NCI-H2227 (cell line): ENCODE measurements around the gene DYNLT4.
"Not testable (repeated sequence)": the region's sequence is repeated elsewhere in the genome, so short reads cannot be mapped to it uniquely, and the experiment has no call there.

Experiments used
- DNase-seq: peaks from one replicate; lab custom pipeline; 2025; ENCODE audit not compliant: unreplicated experiment; lab: John Stamatoyannopoulos, UW

DYNLT4 gene

GRCh38 chr1:44828841-44829440, 21.8 kb upstream of the DYNLT4 start:
- DNase-seq: no peak

- no peak for DNase-seq
These were observed 21.0 kb upstream of the DYNLT4 start for GRCh38 chr1:44828003-44828651.

GRCh38 chr1:44827197-44828002, 20.2 kb upstream of the DYNLT4 start:
- DNase-seq: no peak

GRCh38 chr1:44826375-44827196, 19.4 kb upstream of the DYNLT4 start:
- DNase-seq: no peak

- DNase-seq: not testable (repeated sequence)
These were observed 17.2 kb upstream of the DYNLT4 start for GRCh38 chr1:44824392-44824791.

GRCh38 chr1:44822981-44823451, 15.9 kb upstream of the DYNLT4 start:
- DNase-seq: no peak

GRCh38 chr1:44822131-44822701, 15.1 kb upstream of the DYNLT4 start:
- DNase-seq: no peak

GRCh38 chr1:44821240-44821715, 14.1 kb upstream of the DYNLT4 start:
- no peak for DNase-seq

GRCh38 chr1:44820328-44821239, 13.4 kb upstream of the DYNLT4 start:
- no peak for DNase-seq

- peak; percentile 92 for DNase-seq
These were observed 12.6 kb upstream of the DYNLT4 start for GRCh38 chr1:44819608-44820327.

- DNase-seq: peak; percentile 63
These were observed 12.1 kb upstream of the DYNLT4 start for GRCh38 chr1:44819196-44819607.

- DNase-seq: no peak
These were observed 10.8 kb upstream of the DYNLT4 start for GRCh38 chr1:44817771-44818495.

- DNase-seq: no peak
These were observed 10.2 kb upstream of the DYNLT4 start for GRCh38 chr1:44817307-44817706.

GRCh38 chr1:44815926-44816325, 8.8 kb upstream of the DYNLT4 start:
- not testable (repeated sequence) for DNase-seq

- no peak for DNase-seq
These were observed 5.8 kb upstream of the DYNLT4 start for GRCh38 chr1:44812822-44813543.

- DNase-seq: no peak
These were observed 4.1 kb upstream of the DYNLT4 start for GRCh38 chr1:44811234-44811633.

- not testable (repeated sequence) for DNase-seq
These were observed 3.6 kb upstream of the DYNLT4 start for GRCh38 chr1:44810762-44811105.
